HG02973 (cell line): ENCODE results near the gene HSF2.
"Not testable (repeated sequence)": the region's sequence is repeated elsewhere in the genome, so short reads cannot be mapped to it uniquely, and the experiment has no call there.

Experiments
- ATAC-seq: cut with Tn5 transposase; IDR thresholded peaks from one replicate; pipeline ENCODE4 v1.9.1; 2021; ENCODE audit warnings: moderate library complexity; ENCODE audit not compliant: unreplicated experiment

HSF2 gene

GRCh38 chr6:122449069-122449468, 49.6 kb downstream of the HSF2 start:
- ATAC-seq = no peak

GRCh38 chr6:122452509-122452908, 53.1 kb downstream of the HSF2 start:
- no peak for ATAC-seq

GRCh38 chr6:122454673-122455072, 55.2 kb downstream of the HSF2 start:
- no peak for ATAC-seq

GRCh38 chr6:122455116-122455515, 55.7 kb downstream of the HSF2 start:
- ATAC-seq = not testable (repeated sequence)

GRCh38 chr6:122458087-122458486, 58.6 kb downstream of the HSF2 start:
- ATAC-seq = no peak

GRCh38 chr6:122459240-122459639, 59.8 kb downstream of the HSF2 start:
- ATAC-seq = no peak

GRCh38 chr6:122459865-122460416, 60.5 kb downstream of the HSF2 start:
- ATAC-seq = not testable (repeated sequence)

- no peak for ATAC-seq
These were observed 62.4 kb downstream of the HSF2 start for GRCh38 chr6:122461885-122462284.

- ATAC-seq = peak; percentile 99
These were observed 71.9 kb downstream of the HSF2 start, which contains the start of gene SERINC1 for GRCh38 chr6:122471107-122472021. SERINC1 (minus strand) TSS chr6:122471807; CDS start chr6:122471737, 70 bp downstream.

GRCh38 chr6:122472022-122472340, 72.5 kb downstream of the HSF2 start:
- ATAC-seq = peak; percentile 39

- no peak for ATAC-seq
These were observed 76.7 kb downstream of the HSF2 start for GRCh38 chr6:122476131-122476530.

GRCh38 chr6:122482750-122483080, 83.3 kb downstream of the HSF2 start:
- ATAC-seq = no peak
